ENCODE measurements around the gene ZMIZ1.

Gene ZMIZ1

GRCh38 chr10:79068562-79069324 is at the start of gene ZMIZ1:
ZMIZ1 (plus strand) TSS chr10:79068966; CDS start chr10:79201633, 132,667 bp downstream.
- peak in 54 of 56 donors; percentile 38 to 92 (median 78) for DNase-seq

GRCh38 chr10:79019441-79020014 is 49.2 kb upstream of the ZMIZ1 start:
- no peak for DNase-seq

- no peak for DNase-seq
Observed at GRCh38 chr10:79020015-79020491, 48.7 kb upstream of the ZMIZ1 start.

GRCh38 chr10:79020605-79021004 is 48.2 kb upstream of the ZMIZ1 start:
- no peak for DNase-seq

GRCh38 chr10:79021331-79021907 is 47.3 kb upstream of the ZMIZ1 start:
- no peak for DNase-seq

- no peak for DNase-seq
Observed at GRCh38 chr10:79021948-79022499, 46.7 kb upstream of the ZMIZ1 start.

- DNase-seq: peak in 2 of 56 donors; percentile 27 to 36
Observed at GRCh38 chr10:79022565-79023230, 46.1 kb upstream of the ZMIZ1 start.

GRCh38 chr10:79023240-79024162 is 45.3 kb upstream of the ZMIZ1 start:
- no peak for DNase-seq

GRCh38 chr10:79024296-79024695 is 44.5 kb upstream of the ZMIZ1 start:
- DNase-seq: no peak

- no peak for DNase-seq
Observed at GRCh38 chr10:79024720-79025198, 44.0 kb upstream of the ZMIZ1 start.

GRCh38 chr10:79025199-79025832 is 43.5 kb upstream of the ZMIZ1 start:
- peak in 21 of 56 donors; percentile 17 to 69 (median 39) for DNase-seq

GRCh38 chr10:79026341-79026761 is 42.4 kb upstream of the ZMIZ1 start:
- DNase-seq: no peak

- no peak for DNase-seq
Observed at GRCh38 chr10:79026806-79027146, 42.0 kb upstream of the ZMIZ1 start.

GRCh38 chr10:79027147-79028055 is 41.4 kb upstream of the ZMIZ1 start:
- no peak for DNase-seq

GRCh38 chr10:79028056-79028430 is 40.7 kb upstream of the ZMIZ1 start:
- no peak for DNase-seq

GRCh38 chr10:79028451-79029010 is 40.2 kb upstream of the ZMIZ1 start:
- no peak for DNase-seq

GRCh38 chr10:79029478-79030390 is 39.0 kb upstream of the ZMIZ1 start:
- no peak for DNase-seq
